GM19023 (cell line): ENCODE measurements around the gene CETN3.
"Not testable (repeated sequence)": the region's sequence is repeated elsewhere in the genome, so short reads cannot be mapped to it uniquely, and the experiment has no call there.

Source experiments
- ATAC-seq: cut with Tn5 transposase; IDR thresholded peaks from one replicate; pipeline ENCODE4 v1.9.1; 2021; ENCODE audit warnings: mild to moderate bottlenecking, moderate library complexity; ENCODE audit not compliant: unreplicated experiment

The CETN3 gene

DNA sequence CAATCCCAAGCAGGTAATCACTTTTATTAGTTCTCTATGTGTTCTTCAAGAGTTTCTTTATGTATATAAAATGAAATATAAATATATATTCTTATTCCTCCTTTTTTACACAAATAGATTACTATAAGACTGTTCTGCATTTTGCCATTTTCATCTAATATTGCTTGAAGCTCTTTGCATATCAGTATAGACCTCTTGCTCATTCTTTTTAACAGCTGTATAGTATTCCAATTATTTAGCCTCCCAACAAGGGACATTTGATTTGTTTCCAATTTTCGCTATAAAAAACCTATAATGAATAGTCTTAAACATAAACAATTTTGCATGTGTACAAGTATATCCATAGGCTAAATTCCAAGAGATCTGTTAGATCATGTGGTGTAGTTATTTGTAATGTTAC, 25.2 kb downstream of the CETN3 start:
- no peak for ATAC-seq

DNA sequence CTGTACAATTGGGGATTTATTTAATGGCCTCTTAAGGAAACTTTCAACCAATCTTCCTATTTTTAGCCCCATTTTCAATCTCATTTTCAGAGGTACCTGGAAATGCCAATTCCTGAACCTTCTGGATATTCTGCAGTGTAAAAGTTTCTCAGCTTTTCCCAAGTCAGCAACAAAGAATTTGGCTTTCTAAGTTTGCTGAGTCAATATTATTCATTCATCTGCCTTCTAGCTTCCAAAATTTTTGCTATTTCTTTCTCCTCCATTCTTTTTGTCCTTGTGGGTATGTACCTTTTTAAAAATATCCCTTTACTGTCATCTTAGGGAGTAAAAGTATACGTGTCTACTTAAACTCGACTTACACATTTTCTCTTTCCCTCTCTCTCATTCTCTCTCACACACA, 25.7 kb downstream of the CETN3 start:
- no peak for ATAC-seq

DNA sequence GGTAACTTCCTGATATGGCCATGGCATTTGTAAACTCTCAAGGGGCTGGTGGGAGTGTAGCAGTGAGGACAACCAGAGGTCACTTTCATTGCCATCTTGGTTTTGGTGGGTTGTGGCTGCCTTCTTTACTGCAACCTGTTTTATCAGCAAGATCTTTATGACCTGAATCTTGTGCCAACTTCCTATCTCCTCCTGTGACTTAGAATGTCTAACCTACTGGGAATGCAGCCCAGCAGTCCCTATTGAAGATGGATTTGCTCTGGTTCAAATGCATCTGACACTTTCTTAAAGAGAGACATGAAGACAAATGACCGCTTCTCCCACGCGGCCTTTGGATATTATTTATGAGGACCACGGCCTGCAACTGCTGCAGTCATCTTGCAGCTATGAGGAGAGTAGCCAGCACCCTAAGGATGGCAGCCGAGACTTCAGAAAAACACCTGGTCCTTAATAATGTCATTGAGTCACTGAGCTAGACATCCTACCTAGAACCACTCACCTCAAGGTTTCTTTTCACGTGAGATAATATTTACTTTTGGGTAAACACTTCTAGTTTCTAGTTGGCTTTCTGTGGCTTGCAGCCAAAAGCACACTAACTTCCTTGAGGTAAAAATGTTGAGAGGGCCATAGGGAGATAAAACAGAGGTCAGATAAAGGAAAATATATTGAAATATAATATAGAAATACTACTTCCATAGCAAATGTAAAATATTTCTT, 28.2 kb downstream of the CETN3 start:
- no peak for ATAC-seq

DNA sequence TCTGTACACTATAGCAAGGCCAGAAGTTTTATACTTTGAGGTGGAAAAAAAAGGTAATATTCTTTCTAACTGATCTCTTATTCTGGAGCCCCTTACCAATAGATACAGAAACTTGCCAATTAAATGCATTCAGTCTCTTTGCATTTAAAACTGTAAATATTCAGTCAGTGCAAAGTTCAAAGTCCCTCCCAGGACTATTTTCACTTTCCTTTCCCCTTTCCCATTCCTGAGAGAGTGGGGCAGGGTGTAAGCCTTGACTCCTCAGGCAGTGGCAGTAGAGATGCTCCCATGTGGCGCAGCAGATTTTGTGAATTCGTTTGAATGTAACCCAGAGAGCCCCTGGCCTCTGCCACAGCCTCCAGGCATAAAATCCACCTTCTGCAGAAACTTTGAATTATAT, 29.9 kb downstream of the CETN3 start:
- no peak for ATAC-seq

DNA sequence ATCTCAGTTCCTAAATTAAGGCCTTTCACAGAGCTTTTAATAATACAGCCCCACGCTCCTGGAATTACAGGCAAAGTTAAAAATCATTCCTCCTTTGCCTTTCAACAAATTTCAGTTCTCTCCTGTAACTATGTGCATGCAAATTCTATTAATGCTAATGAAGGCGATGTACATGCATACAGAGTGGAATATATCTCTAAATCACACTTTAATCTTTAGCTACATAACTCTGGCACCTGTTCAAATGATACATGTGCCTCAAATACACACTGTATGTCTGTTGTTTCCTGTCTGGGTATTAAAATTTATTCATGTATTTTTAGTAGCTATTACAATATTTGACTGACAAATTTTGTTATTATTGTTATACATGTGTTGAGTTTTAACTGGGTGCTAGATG, 30.8 kb downstream of the CETN3 start:
- no peak for ATAC-seq

DNA sequence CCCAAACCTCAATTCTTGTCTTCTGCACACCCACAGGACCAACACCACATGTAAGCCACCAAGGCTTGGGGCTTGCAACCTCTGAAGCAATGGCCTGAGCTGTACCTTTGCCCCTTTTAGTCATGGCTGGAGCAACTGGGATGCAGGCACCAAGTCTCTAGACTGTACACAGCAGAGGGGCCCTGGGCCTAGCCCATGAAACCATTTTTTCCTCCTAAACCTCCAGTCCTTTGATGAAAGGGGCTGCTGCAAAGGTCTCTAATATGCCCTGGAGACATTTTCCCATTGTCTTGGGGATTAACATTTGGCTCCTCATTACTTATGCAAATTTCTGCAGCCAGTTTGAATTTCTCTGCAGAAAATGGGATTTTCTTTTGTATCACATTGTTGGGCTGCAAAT, 38.3 kb downstream of the CETN3 start:
- ATAC-seq: not testable (repeated sequence)

DNA sequence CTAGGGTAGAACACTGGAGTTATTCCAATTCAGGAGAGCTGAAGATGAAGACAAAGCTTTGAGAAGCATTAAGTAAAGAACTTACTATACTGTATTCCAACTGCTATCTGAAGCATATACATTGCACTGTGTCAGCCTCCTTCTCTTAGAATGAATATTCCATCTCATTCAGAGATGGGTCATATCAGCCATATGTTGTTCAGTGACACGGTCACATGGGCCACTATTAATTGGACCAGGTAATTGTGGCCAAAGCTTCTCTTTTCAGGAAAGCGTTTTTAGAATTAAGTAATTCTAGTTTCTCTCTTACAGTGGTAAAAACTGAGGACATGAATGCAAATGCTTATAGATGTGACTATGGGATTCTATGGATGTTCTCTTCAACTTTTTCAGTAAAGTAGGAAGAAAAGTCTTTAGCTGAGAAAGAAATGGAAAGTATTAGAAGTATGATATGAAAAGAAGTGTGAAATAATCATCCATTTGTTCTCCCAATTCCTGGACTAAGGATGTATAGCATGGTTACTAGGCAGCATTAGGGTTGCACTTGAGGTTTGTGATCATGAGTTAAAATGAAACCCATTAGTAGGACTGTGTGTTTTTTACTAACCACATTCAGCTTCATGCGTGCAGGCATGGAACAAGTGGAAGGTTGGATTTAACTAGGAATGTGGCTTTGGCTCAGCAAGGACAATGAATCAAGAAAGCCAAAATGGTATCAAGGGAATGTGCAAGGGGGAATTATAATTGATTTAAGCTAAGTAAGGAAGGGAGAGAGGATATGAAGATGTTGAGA, 40.9 kb downstream of the CETN3 start:
- ATAC-seq: peak; percentile 74

DNA sequence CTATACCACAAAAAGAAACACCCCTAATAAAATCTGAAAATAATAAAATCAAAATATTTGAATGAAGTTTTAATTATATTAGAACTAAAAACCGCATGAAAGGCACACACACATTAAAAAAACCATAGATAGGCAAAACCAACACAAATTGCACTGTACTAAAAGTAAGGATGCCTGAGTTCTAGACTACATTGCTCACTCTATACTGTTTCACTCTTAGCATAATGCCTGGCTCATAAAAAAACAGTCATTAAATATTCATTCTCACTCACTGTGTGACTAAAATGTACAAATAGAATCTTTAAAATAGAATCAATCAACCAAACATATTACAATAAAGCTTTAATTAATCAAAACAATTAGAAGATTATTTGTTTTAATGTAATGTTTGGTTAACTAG, 41.7 kb downstream of the CETN3 start:
- no peak for ATAC-seq

DNA sequence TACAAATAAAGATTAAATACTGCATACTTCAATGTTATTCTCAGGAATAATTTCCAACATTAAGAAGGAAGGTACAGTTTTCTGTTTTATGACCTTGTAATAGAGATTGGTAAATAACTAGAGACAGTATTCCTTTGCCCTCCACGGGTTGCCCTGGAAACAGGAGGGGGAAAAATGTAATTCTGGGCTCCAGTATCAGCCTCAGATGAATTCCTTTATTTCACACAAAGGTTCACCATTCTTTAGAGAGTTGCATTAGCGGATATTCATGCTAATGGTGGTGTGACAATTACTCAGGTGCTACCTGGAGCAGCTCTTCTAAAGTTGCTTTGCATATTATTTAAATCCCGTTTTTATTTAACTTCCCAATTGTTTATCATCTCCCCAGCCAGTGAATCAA, 42.6 kb downstream of the CETN3 start:
- no peak for ATAC-seq

DNA sequence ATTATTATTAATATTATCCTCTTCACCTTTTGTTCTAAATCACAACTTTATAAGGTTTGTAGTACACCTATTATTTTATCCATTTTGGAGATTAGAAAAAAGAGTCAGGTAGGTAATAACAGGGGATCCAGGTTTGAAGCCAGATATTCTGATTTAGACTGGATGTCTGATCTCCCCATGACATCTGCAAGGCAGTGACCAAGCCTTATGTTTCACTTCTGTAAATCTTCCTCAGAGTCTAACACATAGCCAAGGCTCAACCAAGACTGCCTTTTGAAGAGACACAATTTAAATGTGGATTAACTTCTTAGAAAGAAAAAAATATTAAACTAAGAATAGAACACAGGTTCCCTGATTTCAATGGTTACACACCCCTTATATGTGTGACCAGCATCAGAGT, 44.2 kb downstream of the CETN3 start:
- no peak for ATAC-seq

DNA sequence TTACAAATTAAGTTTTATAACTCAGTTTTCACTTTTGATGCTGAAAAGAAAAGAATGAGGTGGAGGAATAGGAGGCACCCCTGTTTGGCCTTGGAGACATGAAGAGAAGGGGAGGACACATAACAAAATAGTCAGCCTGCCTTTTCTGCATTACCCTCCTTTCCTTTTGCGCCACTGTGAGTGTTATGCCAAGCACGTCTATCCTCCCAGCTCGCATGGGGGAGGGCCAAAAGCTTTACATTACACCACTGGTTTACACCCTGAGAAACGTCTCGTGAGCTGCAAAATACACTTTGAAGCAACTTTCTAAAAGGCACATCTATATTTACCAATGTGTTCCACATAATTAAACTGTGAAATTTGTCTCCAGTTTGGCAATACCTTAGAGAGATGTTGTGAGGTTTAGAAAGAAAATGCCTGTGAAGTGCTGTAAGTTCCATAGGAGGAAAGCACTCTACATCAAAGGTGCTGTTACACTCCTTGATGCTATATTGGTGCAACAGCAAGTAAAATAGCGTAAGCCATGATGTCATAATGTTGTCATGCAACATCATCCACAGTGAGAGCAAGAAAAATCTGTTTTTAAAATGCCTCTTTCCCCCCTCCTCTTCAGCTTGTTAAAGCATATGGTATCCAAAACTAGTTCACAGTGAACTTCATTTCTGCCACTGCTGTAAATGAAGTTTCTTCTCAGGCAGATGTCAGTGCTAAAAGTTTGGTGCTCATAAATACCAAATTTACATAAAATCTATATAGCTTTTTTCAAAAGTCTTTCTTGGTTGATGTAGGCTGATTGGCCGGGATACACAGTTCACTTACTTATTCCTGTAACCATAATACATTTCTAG, 50.3 kb downstream of the CETN3 start:
- no peak for ATAC-seq

DNA sequence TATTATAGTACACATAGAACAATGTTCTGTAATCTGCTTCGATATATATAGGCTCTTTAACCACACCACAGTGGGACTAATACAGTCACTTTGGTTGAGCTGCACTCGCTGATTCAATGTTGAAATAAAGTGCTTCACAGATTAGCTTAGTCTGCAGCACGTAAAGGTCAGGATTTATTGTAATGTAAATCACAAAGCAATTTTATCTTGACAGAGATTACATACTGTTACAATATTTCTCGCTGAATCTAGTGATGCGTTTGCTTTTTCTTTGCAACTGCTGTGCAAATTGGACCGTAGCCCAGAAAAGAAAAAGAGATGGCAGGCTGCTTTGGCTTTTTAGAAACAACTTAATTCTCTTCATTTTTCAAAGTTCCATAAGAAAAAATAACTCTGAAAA, 52.9 kb downstream of the CETN3 start:
- ATAC-seq: no peak

DNA sequence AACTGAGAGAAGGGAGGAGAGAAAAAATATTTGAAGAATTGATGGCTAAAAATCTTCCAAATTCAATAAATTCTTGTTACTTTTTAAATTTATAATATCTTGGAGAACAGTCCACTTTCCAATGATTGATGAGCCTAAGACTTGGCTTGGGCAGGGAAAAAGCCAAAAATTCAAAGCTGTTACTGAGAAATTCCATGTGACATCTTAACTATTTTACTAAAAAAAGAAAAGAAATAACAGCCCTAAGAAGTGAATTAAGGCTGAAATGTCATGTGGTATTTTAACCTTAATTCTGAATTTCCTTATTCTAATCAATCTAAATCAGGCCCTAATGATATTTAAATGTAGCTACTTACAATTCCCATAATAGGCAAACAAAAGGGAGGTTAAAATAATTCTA, 53.4 kb downstream of the CETN3 start:
- no peak for ATAC-seq

DNA sequence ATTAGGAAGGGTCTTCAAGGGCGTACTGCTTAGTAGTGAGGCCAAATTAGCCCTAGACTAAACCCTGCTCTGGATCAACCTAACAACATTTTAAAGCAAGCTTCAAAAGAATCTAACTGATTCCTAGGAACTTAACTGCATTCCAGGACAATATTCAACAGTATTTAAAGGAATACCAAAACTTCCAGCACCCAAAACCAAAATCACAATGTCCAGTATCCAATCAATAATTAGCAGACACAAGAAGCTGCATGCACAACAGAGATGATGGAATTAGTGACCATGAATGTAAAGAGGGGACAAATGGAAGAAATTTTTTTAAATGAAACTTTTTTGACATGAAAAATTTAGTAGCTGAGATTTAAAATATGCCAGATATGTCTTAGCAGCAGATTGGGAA, 53.9 kb downstream of the CETN3 start:
- ATAC-seq: no peak

DNA sequence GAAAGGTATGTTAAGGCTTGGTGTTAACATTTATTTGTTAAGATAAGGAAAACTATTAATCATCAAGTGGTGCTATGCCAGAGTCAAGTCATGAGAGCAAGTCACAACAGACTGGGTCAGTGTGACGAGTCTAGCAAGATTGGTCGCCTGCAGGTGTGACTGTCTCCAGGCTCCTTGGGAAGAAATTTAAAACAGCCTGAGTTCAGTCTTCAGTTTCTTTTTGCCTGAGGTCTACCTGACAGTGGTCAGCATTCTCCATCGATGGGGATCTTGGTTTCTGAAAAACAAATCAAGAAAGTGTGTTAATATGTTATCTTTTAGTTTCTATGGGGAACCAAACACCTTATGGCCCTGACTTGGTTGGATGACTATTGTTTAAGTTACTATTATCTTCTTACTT, 56.3 kb downstream of the CETN3 start:
- ATAC-seq: peak; percentile 73

DNA sequence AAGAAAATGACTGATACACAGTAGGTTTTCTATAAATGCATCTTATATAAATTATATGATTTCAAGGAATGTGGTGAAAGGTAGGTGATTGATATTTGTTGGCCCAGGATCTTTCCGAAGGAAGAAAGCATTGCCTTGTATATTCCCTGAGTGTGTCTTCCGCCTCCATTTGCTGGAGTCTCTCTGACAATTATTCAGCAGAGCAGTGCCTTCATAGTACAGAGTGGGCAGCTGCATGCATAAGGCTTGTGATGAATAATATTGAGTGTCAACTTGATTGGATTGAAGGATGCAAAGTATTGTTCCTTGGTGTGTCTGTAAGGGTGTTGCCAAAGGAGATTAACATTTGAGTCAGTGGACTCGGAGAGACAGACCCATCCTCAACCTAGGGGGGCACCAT, 58.5 kb downstream of the CETN3 start:
- no peak for ATAC-seq

DNA sequence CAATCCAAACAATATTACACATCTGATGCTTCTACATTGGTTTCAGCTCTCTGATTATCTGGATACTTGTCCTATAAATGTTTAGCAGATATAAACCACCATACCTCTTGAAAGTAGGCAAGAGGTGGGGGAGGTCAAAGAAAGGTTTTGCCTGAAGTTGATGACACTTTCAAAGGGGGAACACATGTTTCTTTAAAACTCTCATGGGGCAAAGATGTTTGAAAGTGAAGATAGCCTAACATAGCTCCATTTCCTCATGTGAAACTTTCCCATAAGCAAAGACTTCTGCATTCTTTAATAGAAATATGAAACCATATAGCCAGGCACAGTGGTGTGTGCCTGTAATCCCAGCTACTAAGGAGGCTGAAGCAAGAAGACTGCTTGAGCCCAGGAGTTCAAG, 62.1 kb downstream of the CETN3 start:
- ATAC-seq: no peak

DNA sequence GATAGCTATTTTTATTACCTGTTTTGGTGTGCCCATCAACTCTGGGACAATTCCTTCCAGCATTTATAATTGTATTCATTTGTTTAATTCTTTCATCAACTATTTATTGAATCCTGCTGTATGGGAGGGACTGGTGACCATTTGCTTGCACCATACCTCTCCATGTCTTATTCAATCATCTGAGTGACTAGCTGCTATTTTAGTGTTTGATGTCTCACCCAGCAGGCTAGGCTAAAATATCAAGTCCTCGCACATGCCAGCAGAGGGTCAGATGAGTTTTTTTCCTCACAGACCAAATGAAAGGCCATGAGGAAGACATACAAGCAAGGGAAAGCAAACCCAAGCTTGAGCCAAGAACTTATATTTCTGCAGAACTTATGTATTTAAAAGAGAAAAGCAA, 63.9 kb downstream of the CETN3 start:
- ATAC-seq: no peak

DNA sequence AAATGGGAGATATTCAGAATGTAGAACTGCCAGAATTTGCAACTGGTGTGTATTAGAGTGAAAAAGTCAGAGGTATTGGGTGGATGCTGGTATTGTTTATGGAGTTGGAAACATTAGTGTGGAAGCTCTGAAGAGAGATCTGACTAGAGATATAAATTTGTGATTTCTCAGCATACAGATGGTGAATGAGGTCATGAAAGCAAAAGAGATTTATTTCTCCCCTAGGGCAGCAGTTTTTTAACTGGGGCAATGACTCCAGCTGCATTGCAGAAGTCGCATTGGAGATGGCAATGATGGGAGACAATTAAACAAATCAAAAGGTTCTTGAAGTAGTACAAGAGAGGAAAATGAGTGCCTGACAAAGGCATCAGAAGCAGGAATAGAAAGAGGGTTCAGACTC, 64.9 kb downstream of the CETN3 start:
- ATAC-seq: no peak

DNA sequence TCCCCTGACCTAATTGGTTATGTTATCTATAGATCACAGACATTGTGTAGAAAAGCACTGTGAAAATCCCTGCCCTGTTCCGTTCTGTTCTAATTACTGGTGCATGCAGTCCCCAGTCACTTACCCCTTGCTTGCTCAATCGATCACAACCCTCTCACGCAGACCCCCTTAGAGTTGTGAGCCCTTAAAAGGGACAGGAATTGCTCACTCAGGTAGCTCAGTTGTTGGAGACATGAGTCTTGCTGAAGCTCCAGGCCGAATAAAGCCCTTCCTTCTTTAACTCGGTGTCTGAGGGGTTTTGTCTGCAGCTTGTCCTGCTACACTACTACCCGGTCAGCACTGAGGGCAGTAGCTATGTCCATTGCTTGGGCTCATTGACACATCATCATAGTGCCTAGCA, 65.8 kb downstream of the CETN3 start:
- not testable (repeated sequence) for ATAC-seq

DNA sequence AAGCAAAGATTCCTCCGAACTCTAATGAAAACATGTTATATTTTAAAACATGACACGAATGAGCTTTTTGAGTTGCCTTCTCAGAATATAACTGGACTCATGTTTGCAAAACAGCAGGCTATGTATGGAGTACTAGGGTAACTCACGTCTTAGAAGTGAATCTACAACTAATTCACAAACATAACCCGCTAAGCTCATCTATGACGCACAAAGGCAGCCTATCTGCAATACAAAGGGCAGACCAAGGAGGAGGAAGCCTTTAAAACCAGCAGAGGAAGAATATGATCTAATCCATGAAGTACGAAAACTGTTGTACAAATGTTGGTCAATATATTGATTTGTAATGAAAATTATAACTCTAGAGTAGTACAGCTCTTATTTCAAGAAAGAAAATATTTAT, 67.0 kb downstream of the CETN3 start:
- ATAC-seq: no peak
